Superior temporal gyrus (tissue), 1 donor: ENCODE measurements around the gene ADAMTS16.
A peak's percentile ranks its signal among the peaks of the same experiment; 100 is the strongest.

Experiments
- DNase-seq: peaks from one replicate; pipeline ENCODE4 v3.0.0-alpha.2; 2016; ENCODE audit errors: extremely low spot score

Gene ADAMTS16

DNA sequence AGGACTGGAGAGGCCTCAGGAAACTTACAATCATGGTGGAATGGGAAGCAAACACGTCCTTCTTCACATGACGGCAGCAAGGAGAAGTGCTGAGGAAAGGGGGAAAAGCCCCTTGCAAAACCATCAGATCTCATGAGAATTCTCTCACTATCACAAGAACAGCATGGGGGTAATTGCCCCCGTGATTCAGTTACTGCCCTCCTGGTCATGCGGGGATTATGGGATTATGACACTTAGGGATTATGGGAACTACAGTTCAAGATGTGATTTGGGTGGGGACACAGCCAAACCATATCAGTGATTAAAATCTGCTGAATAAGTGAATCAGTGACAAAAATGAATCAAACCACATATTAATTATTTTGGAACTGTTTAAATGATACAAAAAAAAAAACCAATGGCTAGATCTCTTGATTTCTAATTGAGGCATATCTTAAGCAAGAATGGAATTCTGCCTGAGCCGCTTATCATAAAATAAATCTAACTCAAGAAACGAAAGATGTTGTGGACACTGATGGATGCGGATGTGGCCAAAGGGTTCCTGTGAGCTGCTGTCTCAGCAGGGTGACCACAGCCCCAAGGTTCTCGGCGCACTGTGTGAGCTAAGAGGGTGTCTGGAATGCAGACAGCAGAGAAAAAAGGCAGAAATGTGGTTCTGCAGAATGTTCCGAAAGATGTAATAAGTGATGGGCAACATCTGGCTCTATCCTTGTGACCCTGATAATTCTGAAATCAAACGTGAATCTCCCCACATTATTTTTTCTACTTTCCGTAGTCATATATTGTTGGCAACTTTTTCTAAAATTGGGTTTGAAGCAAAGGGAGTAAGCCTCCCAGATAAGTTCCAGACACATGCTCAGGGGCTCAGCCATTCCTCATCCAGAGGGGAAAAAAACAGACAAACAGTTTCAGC, 175.2 kb downstream of the ADAMTS16 start:
- no peak for DNase-seq

DNA sequence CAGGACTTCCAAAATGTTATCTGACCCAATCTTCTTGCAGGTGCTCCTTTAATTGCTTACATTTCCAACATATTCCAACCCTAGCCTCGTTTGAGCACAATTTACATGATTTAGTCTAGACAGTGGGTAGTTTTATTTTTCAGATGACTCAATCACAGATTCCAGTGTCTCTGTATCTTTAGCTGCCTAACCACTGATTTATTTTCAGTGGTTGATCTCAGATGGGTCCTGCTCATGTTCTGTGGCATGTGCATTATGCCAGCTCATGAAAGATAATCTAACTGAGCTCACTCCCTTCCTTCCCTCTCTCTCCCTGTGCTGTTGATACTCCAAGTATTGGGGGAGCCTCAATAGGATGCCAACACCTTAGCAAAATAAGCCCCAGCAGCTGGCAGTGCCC, 176.2 kb downstream of the ADAMTS16 start:
- DNase-seq = no peak

DNA sequence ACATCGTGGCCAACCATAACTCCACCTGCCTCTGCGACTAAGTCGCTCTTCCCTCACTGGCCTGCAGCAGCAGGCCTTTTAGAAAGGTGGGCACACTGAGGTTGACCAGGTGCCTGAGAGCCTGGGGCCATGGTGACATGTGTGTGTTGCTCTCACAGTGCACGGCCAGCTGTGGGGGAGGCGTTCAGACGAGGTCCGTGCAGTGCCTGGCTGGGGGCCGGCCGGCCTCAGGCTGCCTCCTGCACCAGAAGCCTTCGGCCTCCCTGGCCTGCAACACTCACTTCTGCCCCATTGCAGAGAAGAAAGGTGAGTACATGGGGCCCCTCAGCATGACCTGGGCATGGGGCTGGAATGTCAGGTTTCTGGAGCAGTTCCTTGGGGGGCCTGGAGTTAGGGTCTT, 177.8 kb downstream of the ADAMTS16 start:
- no peak for DNase-seq

DNA sequence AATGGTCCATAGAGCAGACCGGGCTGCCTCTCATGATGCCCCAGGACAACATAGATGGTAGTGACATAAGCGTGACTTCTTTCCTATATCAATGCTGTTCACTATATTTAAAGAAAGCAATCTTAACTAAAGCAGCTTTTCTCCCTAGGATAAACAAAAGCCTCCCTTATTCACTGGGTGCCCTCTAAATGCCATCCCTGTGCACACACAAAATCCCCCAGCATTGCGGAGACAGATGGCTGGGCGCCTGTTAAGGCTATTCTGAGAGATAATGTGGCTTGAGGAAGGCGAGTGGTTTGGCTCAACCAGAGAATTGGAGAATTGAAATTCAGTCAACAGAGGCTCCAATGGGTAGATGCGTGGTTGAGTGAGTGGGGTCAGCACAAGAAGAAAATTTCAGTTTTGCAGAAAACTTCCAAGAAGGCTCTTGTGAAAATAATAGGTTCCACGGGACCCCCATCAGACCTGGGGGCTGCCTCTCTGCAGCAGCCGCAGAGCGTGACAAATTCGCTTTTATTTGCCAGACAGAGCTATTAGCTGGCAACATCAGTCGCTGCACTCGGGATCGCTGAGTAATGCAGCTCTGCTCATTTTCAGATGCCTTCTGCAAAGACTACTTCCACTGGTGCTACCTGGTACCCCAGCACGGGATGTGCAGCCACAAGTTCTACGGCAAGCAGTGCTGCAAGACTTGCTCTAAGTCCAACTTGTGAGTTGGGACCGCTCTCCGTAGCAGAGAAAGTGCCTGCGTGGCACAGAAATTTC, 178.5 kb downstream of the ADAMTS16 start:
- no peak for DNase-seq

DNA sequence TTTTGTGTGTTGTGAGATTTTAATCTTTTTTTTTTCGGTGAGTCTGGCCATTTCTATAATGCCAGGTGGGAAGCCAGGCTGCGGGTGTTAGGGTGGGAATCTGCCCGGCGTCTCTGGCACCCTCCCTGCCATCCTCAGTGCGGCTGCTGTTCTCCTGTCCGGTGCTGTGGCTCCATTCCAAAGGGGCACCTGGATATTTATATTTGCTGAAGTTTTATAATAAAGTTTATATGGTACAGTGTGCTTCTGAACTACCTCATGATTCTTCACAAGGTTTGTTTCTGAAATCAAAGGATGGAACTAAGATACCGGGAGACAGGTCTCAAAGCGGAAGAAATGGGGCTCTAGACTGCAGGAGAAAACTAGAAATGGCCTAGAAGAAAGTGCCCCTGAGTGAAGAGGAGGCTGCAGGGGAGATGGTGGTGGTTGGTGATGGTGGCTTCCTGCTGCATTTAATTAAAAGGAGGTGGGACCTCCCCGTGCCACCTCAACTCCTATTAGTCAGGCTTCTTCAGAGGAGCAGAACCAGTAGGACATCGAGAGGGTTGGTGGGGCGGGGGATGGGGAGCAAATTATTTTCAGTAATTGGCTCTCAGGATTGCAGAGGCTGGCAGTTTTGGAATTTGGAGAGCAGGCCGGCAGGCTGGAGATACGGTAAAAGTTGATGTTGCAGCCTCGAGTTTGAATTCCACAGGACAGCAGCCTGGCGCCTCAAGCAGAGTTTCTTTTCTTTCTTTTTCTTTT, 180.1 kb downstream of the ADAMTS16 start:
- DNase-seq = no peak

DNA sequence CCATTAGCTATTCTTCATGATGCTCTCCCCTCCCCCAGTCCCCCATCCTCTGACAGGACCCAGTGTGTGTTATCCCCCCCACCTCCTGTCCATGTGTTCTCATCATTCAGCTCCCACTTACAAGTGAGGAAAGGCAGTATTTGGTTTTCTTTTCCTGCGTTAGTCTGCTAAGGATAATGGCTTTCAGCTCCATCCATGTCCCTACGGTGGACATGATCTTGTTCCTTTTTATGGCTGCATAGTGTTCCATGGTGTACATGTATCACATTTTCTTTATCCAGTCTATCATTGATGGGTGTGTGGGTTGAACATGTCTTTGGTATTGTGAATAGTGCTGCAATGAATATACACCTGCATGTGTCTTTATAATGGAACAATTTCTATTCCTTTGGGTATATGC, 181.0 kb downstream of the ADAMTS16 start:
- no peak for DNase-seq

- no peak for DNase-seq
Observed at GRCh38 chr5:5323551-5323950, 183.4 kb downstream of the ADAMTS16 start.

DNA sequence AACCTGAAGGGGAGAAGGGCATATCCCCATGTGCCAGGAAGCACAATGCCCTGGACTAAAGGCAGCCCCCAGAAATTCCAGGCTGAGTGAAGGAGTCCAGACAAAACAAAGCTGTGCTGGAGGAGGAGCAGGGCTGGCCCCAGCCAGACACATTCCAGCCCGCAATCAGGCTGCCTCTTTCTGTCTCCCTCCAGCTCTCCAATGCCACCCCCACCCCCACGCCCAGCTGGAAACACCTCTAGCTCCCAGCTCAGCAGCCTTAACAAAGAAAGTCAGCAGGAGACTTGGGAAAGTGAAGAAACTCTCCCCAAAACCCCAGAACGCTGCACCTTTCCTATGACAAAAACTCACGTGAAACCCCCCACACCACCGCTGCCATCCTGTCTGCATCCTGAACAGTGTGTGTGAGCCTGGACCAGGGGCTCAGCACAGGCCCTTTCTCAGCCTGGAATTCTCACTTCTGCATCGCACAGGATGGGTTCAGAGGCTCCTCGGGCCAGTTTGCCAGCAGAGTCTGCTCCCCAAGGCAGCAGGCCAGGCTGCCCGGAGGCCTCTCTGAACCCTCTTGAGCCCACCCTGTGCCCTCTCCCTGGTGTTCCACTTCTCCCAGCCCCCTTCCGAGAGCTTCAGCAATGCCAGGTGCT, 186.1 kb downstream of the ADAMTS16 start:
- DNase-seq = no peak

DNA sequence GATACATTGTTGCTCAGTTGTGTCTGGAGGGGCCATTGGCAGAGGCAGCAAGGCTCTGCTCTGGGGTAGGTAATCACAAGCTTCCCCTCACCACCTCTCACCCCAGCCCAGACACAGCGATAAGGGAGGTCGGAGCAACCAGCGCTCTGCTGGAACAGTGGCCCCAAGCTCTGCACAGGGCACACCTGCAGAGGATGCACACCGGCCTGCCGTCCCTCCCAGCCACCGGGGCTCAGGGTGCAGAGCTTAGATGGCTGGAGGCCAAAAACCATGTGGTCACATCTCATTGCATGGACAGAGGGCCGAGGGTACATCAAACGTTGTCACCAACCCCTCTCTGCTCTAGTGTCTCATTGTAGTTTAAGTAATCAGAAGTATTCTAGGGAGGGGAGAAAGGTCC, 187.0 kb downstream of the ADAMTS16 start:
- no peak for DNase-seq

DNA sequence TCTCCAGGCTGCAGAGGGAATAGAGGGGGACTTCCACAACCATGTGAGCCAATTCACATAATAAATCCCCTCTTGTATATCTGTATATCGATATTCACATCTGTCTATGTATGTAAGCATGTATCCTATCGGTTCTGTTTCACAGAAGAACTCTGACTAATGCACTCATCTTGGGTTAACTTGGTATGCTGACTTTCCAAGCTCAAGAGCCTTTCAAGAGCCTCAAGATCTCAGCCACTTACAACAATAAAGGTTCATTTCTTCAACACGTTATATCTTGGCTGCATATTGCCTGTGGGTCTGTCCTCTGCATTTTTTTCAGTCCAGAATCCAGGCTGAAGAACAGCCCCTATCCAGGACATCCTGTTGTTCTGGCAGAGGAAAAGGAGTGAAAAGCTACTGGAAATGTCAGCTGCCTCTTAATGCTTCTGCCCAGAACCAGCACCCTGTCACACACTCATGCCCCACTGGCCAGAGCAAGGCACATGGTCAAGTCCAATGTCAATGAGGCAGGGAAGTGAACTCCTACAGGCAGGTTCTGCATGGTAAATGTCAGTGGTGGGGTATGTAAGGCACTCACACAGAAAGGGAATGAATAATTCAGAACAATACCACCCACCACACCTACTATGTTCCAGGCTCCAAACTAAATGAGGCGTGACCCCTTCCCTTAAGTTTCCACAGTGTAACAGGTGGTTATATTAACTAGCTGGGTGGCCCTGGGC, 190.8 kb downstream of the ADAMTS16 start:
- DNase-seq = no peak

GRCh38 chr5:5331848-5332247, 191.7 kb downstream of the ADAMTS16 start:
- no peak for DNase-seq

DNA sequence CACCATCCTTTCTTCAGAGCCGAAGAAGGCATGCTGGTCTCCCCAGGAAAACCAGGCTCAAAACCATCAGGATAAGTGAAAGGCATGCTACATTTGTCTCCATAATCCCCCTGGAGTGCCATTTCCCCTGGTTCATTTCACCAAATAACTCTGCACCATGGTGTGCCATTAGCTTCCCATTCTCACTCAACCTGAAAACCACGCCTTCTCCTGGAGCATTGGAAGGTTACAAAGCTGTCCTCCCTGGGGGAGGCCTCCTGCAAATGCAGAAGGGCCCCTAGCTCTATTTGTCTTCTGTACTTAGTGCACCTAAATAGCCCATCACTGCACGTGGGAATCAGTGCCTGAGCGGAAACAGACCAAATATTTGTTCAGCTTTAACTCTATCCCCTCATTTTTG, 192.2 kb downstream of the ADAMTS16 start:
- DNase-seq = no peak

- DNase-seq = no peak
Observed at GRCh38 chr5:5335107-5335506, 195.0 kb downstream of the ADAMTS16 start.

- no peak for DNase-seq
Observed at GRCh38 chr5:5335700-5336264, 195.7 kb downstream of the ADAMTS16 start.

DNA sequence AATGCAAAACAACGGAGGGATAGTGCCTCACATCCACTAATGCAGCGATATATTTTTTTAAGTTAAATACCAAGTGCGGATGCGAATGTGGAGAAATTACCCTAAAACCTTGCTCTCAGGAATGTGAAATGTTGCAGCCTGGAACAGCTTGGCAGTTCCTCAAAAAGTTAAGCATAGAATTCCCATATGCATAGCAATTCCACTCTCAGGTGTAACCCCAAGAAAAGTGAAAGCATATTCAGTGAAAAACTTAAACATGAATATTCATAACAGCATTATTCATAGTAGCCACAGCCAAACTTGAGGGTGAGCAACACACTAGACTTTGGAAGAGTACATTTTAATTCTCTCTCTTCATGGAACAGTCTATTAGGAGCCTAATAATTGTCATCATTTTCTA, 199.1 kb downstream of the ADAMTS16 start:
- DNase-seq = no peak

DNA sequence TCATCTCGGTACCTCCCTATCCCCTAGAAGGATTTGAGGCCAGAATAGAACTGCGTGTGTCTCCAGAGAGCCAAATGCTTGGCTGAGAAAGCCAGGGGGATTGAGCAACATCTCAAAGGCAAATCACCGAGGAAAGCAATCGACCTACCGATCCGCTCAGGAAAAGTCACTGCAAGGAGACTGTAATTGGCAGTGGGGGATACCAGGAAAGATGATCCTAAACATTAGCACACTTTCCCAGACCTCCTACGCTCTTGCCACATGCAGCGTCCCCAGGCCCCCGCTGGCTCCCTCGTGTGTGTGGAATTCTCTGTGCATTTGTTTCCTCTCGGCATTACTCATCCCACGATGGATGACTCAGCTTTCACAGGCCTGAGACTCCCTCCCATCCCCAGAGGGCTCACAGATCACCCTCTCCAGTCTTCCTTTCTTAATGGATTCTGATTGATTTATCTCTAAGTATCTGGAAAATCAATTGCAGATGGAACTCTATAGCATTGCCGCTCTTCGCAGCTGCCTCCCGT, 200.1 kb downstream of the ADAMTS16 start:
- peak; percentile 64 for DNase-seq

- no peak for DNase-seq
Observed at GRCh38 chr5:5341531-5342292, 201.6 kb downstream of the ADAMTS16 start.

GRCh38 chr5:5342784-5343183, 202.7 kb downstream of the ADAMTS16 start:
- no peak for DNase-seq

- DNase-seq = no peak
Observed at GRCh38 chr5:5343568-5343967, 203.4 kb downstream of the ADAMTS16 start.
